Endothelial cell (in vitro differentiated cells): ENCODE measurements around the gene TEAD1. TPM values are rescaled to one million over a fixed set of nuclear protein-coding genes. Genes with fewer than 3 reads are reported as not detected.
A peak's percentile ranks its signal among the peaks of the same experiment; 100 is the strongest.

Experiments used
- DNase-seq: peaks from one replicate; pipeline ENCODE4 v3.0.0; 2021; ENCODE audit warnings: low spot score
- H3K27ac Mint-ChIP-seq: one replicate; pipeline ENCODE4 v1.8.0; 2021; ENCODE audit warnings: mixed read lengths, inconsistent platforms; ENCODE audit not compliant: unreplicated experiment
- H3K27me3 Mint-ChIP-seq: one replicate; pipeline ENCODE4 v1.8.0; 2021; ENCODE audit warnings: mild to moderate bottlenecking, moderate library complexity, mixed read lengths, inconsistent platforms; ENCODE audit not compliant: unreplicated experiment
- H3K36me3 Mint-ChIP-seq: one replicate; pipeline ENCODE4 v1.8.0; 2021; ENCODE audit warnings: mild to moderate bottlenecking, low read depth, mixed read lengths, inconsistent platforms; ENCODE audit not compliant: unreplicated experiment
- H3K4me1 Mint-ChIP-seq: one replicate; pipeline ENCODE4 v1.8.0; 2021; ENCODE audit warnings: mild to moderate bottlenecking, mixed read lengths, inconsistent platforms; ENCODE audit not compliant: unreplicated experiment
- H3K4me3 Mint-ChIP-seq: one replicate; pipeline ENCODE4 v1.8.0; 2021; ENCODE audit warnings: mild to moderate bottlenecking, mixed read lengths, inconsistent platforms; ENCODE audit not compliant: unreplicated experiment
- H3K9me3 Mint-ChIP-seq: one replicate; pipeline ENCODE4 v1.8.0; 2021; ENCODE audit warnings: mixed read lengths, inconsistent platforms; ENCODE audit not compliant: unreplicated experiment
- total RNA-seq: library from RNA; stranded (reverse); fragmentation: NEBNext Ultra II Directional; extraction: Animal tissue kit (Norgen Biotek cat#: 25700); gene quantifications from one replicate; pipeline ENCODE4 v1.2.1, GENCODE V29; 2021; ENCODE audit not compliant: unreplicated experiment
- TF ChIP-seq, protein P1 (sequence below): fragments of 200-600 bp; sonication (generic); IDR thresholded peaks from one replicate; pipeline ENCODE4 v1.5.0; 2021; ENCODE audit warnings: antibody characterized with exemption; ENCODE audit not compliant: unreplicated experiment

Gene TEAD1
- total RNA-seq, 1 donor from 2014 or later, result 54.4 TPM

- no peaks in the 10 kb centered on the region for H3K9me3 Mint-ChIP-seq
- H3K36me3 Mint-ChIP-seq, result no peaks in the 10 kb centered on the region
- H3K4me1 Mint-ChIP-seq, result peaks cover 11% of the 10 kb centered on the region
- no peak overlapping the region for H3K27ac Mint-ChIP-seq
- DNase-seq, result no peak
- H3K27me3 Mint-ChIP-seq, result peaks cover 5% of the 10 kb centered on the region
- H3K4me3 Mint-ChIP-seq, result no peak overlapping the region
- TF ChIP-seq, protein P1, sequence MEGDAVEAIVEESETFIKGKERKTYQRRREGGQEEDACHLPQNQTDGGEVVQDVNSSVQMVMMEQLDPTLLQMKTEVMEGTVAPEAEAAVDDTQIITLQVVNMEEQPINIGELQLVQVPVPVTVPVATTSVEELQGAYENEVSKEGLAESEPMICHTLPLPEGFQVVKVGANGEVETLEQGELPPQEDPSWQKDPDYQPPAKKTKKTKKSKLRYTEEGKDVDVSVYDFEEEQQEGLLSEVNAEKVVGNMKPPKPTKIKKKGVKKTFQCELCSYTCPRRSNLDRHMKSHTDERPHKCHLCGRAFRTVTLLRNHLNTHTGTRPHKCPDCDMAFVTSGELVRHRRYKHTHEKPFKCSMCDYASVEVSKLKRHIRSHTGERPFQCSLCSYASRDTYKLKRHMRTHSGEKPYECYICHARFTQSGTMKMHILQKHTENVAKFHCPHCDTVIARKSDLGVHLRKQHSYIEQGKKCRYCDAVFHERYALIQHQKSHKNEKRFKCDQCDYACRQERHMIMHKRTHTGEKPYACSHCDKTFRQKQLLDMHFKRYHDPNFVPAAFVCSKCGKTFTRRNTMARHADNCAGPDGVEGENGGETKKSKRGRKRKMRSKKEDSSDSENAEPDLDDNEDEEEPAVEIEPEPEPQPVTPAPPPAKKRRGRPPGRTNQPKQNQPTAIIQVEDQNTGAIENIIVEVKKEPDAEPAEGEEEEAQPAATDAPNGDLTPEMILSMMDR, result no peak
Measured at GRCh38 chr11:12743834-12744449, 69.7 kb downstream of the TEAD1 start.

DNA sequence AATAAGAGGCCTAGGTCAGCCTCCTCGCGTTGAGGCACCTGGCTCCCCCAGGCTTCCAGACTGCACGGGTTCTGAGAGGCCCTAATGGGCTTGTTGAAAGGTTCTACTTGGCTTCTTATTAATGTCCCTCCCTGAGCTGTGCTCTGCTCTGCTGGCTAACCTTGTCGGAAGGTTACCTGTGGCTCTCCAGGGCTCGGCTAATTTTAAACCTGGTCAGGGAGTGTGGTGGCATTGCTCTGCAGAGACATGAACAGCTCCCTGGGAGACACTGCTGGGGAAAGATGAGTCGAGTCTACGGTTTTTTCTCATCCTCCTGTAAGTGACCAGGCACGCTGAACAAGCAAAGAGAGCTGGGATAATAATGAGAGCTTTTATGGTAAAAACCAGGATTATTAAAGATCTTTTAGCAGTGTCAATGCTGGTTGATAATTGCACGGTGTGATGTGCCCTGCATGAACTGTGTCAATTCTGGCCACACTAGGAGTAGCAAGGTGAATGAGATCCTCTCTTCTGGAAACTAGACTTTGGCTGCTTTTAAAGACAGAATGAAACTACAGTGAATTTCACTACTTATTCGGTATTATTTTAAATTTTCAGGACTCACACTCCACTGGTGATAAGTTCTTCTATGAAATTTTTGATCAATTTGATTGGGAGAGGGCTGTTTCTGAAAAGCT, 70.7 kb downstream of the TEAD1 start:
- no peak overlapping the region for H3K4me3 Mint-ChIP-seq
- DNase-seq, result no peak
- H3K27me3 Mint-ChIP-seq, result peaks cover 7% of the 10 kb centered on the region
- H3K36me3 Mint-ChIP-seq, result no peaks in the 10 kb centered on the region
- peak overlapping the region; percentile 25 for H3K27ac Mint-ChIP-seq
- no peaks in the 10 kb centered on the region for H3K9me3 Mint-ChIP-seq
- peaks cover 14% of the 10 kb centered on the region for H3K4me1 Mint-ChIP-seq
- TF ChIP-seq, protein P1, result no peak

DNA sequence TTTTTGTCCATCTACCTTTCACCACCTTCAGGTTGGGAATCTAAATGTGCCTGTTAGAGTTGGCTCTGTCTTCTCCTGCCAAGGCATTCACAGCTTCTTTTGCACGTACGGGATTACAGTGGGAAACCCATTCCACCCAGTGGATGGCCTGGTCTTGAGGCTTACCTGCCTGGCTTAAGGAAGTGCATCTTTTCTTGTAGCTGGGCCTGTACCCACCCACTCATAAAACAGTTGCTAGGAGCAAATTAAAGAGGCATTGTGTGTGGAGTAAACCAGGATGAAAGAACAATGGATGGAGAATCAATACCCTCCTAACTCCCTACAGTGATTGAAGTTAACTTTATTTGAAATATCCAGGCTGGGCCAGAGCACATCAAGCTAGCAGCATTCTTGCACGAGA, 71.6 kb downstream of the TEAD1 start:
- Mint-ChIP-seq H3K9me3 (no peaks in the 10 kb centered on the region), H3K36me3 (no peaks in the 10 kb centered on the region), H3K4me3 (no peak overlapping the region), H3K4me1 (peaks cover 16% of the 10 kb centered on the region), H3K27ac (peak overlapping the region; percentile 66), H3K27me3 (peaks cover 7% of the 10 kb centered on the region)
- TF ChIP-seq, protein P1, result no peak
- no peak for DNase-seq

DNA sequence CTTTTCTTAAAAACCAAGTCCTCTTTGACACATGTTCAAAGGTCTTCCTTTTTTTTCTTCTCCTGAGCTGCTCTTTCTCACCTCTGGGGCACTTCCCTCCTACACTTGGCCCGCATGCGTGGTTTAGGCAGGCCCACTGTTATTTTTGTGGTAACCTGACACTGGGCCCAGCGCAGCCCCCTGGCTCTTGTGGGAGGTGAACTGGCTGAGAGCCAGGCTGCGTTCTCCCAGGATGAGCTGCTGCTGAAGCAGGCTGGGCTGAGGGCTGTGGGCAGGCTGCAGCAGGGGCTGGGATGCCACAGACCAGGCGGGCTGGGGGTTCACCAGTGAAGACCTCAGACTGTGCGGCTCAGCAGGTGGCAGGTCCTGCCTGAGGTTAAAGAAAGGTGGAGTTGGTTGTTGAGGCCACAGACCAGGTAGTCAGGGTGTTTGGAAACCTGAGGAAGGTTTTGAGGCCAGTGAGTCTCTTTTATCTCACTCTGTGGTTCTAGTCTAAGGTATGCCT, 72.4 kb downstream of the TEAD1 start:
- Mint-ChIP-seq H3K36me3 (no peaks in the 10 kb centered on the region), H3K27me3 (peaks cover 7% of the 10 kb centered on the region), H3K9me3 (no peaks in the 10 kb centered on the region), H3K27ac (peak overlapping the region; percentile 61), H3K4me3 (no peak overlapping the region), H3K4me1 (peaks cover 16% of the 10 kb centered on the region)
- TF ChIP-seq, protein P1, result no peak
- peak; percentile 55 for DNase-seq

DNA sequence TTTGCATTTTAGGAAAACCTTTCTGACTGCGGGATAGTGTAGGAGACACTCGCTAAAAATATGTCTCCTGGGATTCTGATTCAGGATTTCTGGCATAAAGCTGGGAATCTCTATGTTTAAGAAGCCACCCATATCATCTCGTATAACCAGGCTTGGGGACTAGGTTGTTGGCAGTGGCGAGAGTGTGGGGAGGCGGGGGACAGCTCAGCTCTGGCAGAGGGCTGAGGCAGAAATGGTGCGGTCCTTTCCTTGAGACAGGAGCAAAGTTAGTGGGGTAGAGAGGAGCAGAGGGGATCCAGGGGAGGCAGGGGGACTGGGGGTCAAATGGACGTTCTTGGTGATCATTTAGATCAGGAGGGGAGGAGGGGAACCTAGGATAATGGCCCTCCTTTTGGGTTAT, 74.3 kb downstream of the TEAD1 start:
- Mint-ChIP-seq H3K4me1 (peaks cover 23% of the 10 kb centered on the region), H3K27ac (no peak overlapping the region)

More for the DNA sequence above, 74.3 kb downstream of the TEAD1 start:
- H3K27me3 Mint-ChIP-seq, result peaks cover 7% of the 10 kb centered on the region
- no peaks in the 10 kb centered on the region for H3K9me3 Mint-ChIP-seq
- H3K36me3 Mint-ChIP-seq, result no peaks in the 10 kb centered on the region
- H3K4me3 Mint-ChIP-seq, result no peak overlapping the region
- no peak for DNase-seq
- TF ChIP-seq, protein P1, result no peak
